ENCODE results near the gene EMILIN2. TPM values are rescaled to one million over a fixed set of nuclear protein-coding genes. Genes with fewer than 3 reads are reported as not detected.

The EMILIN2 gene
- total RNA-seq, 1 experiment from 2014 or later = 20.0 TPM

DNA sequence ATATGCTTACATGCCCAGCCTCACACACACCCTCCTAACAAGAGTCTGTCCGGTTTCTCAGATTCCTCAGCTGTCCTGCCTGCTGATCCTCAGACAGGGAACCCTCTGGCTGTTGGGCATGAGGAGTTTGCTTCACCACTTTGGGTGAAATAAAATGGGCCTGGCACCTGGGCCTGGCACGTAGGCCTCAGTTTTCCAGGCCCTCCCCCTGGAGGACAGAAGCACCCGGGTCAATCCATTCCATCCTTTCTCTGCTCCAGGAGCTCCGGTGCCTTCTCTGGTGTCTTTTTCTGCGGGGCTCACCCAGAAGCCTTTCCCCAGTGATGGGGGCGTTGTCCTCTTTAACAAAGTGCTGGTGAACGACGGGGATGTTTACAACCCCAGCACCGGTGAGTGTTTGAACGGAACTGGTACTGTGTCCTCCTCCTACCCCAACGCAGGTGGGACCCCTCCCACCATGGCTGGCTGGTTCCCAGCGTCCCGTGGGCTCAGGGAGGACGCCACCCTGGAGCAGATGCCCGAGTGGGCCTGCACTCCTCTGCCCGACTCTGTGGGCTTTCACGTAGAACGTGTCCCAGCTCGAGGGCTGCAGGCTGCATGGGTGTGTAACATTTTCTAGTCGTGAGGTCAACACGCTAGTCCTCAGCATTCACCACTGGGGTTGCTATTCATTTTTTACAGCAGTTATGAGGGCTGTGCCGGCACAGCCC, 62.8 kb downstream of the EMILIN2 start:
- H4K5ac ChIP-seq (ENCODE audit: insufficient read length, low read depth, low read length) = no peak overlapping the region
- peaks cover 5% of the 10 kb centered on the region for H3K23me2 ChIP-seq (ENCODE audit: insufficient read length, low read depth, low read length, poor library complexity, severe bottlenecking)
- H3K23ac ChIP-seq (ENCODE audit: insufficient read length, low read depth, low read length) = no peak overlapping the region
- no peaks in the 10 kb centered on the region for H3K79me2 ChIP-seq (ENCODE audit: insufficient read depth, low read length)
- no peaks in the 10 kb centered on the region for H3K27me3 ChIP-seq (ENCODE audit: insufficient read depth, low read length)
- no peaks in the 10 kb centered on the region for H3K79me1 ChIP-seq (ENCODE audit: insufficient read depth, low read depth, low read length, poor library complexity, severe bottlenecking)
- no peak overlapping the region for H3K14ac ChIP-seq (ENCODE audit: insufficient read depth, low read length)
- no peaks in the 10 kb centered on the region for H3K4me1 ChIP-seq (ENCODE audit: insufficient read depth, low read length)
- H2BK5ac ChIP-seq (ENCODE audit: insufficient read length, low read length) = no peak overlapping the region
- H3K36me3 Mint-ChIP-seq (ENCODE audit: insufficient read depth in 1 of 3, low read depth in 3 of 3) = peaks cover 9 to 56% (median 42%) of the 10 kb centered on the region in 3 experiments; a peak in 6 of 7 replicates
- no peak overlapping the region for H3K4ac ChIP-seq (ENCODE audit: low read depth, low read length)
- H3T11ph ChIP-seq (ENCODE audit: low read length) = no peak overlapping the region
- no peak overlapping the region for H4K91ac ChIP-seq (ENCODE audit: insufficient read length, low read depth, low read length)
- H3K4me2 ChIP-seq (ENCODE audit: insufficient read depth, insufficient read length, low read length) = no peak overlapping the region
- H3K56ac ChIP-seq (ENCODE audit: insufficient read length, low read depth, low read length) = no peak overlapping the region
- H3K27me3 Mint-ChIP-seq (ENCODE audit: low read depth) = peaks cover 6% of the 10 kb centered on the region; the same call in 1 of the 2 replicates
- peak overlapping the region in 1 of 3 experiments; percentile 63; a peak in 1 of 7 replicates for H3K27ac Mint-ChIP-seq
- no peak overlapping the region for H2BK12ac ChIP-seq (ENCODE audit: insufficient read length, low read depth, low read length)
- TF ChIP-seq, protein P1, sequence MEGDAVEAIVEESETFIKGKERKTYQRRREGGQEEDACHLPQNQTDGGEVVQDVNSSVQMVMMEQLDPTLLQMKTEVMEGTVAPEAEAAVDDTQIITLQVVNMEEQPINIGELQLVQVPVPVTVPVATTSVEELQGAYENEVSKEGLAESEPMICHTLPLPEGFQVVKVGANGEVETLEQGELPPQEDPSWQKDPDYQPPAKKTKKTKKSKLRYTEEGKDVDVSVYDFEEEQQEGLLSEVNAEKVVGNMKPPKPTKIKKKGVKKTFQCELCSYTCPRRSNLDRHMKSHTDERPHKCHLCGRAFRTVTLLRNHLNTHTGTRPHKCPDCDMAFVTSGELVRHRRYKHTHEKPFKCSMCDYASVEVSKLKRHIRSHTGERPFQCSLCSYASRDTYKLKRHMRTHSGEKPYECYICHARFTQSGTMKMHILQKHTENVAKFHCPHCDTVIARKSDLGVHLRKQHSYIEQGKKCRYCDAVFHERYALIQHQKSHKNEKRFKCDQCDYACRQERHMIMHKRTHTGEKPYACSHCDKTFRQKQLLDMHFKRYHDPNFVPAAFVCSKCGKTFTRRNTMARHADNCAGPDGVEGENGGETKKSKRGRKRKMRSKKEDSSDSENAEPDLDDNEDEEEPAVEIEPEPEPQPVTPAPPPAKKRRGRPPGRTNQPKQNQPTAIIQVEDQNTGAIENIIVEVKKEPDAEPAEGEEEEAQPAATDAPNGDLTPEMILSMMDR (conservative IDR thresholded peaks at IDR 0.05) = no peak
- no peak overlapping the region for H2BK15ac ChIP-seq (ENCODE audit: low read depth, low read length)
- DNase-seq = no peak
- H2BK120ac ChIP-seq (ENCODE audit: low read depth, low read length, poor library complexity, severe bottlenecking) = no peak overlapping the region
- H3K4me1 Mint-ChIP-seq = peaks cover 6 to 10% of the 10 kb centered on the region in 2 experiments
- H3K9me3 Mint-ChIP-seq = no peaks in the 10 kb centered on the region
- no CpG with 5 or more reads among the region's 22 CpGs for WGBS (ENCODE audit: extremely low coverage, insufficient read length, low lambda C conversion rate)
- H3K9ac ChIP-seq (ENCODE audit: extremely low read depth, insufficient read length, low read length) = no peak overlapping the region
- H4K20me1 ChIP-seq (ENCODE audit: control insufficient read depth, insufficient read depth, insufficient read length) = no peaks in the 10 kb centered on the region
- H3K4me3 Mint-ChIP-seq = no peak overlapping the region
- H2AK5ac ChIP-seq (ENCODE audit: insufficient read length, low read length) = no peak overlapping the region
- no peak overlapping the region for H3K18ac ChIP-seq (ENCODE audit: insufficient read length, low read depth, low read length)
- no peak overlapping the region for H4K8ac ChIP-seq (replicated peaks; ENCODE audit: insufficient read length, low read depth, low read length)
- no peak overlapping the region for H2AFZ ChIP-seq (ENCODE audit: low read length)
- no peaks in the 10 kb centered on the region for H3K9me3 ChIP-seq (ENCODE audit: control insufficient read depth, low read depth, low read length)
- H2BK20ac ChIP-seq (ENCODE audit: low read depth, low read length, poor library complexity, severe bottlenecking) = no peak overlapping the region
- no peak overlapping the region for H3K27ac ChIP-seq (ENCODE audit: insufficient read length, low read depth, low read length)
